ENCODE results near the gene MAP3K20.
"Not testable (repeated sequence)": the region's sequence is repeated elsewhere in the genome, so short reads cannot be mapped to it uniquely, and the experiment has no call there.

Gene MAP3K20

GRCh38 chr2:173251225-173251624, 175.6 kb downstream of the MAP3K20 start:
- H3K4me3 ChIP-seq (ENCODE audit: low read depth, low read length) = no peak overlapping the region
- no peak for TF ChIP-seq CTCF (IDR thresholded peaks at IDR 0.05; ENCODE audit: borderline replicate concordance, insufficient read depth, low read depth, low read length)

GRCh38 chr2:173252581-173252980, 176.9 kb downstream of the MAP3K20 start:
- H3K4me3 ChIP-seq (ENCODE audit: low read depth, low read length) = no peak overlapping the region
- no peak for TF ChIP-seq CTCF (IDR thresholded peaks at IDR 0.05; ENCODE audit: borderline replicate concordance, insufficient read depth, low read depth, low read length)

GRCh38 chr2:173254659-173255058, 179.0 kb downstream of the MAP3K20 start:
- no peak overlapping the region for H3K4me3 ChIP-seq (ENCODE audit: low read depth, low read length)
- no peak for TF ChIP-seq CTCF (IDR thresholded peaks at IDR 0.05; ENCODE audit: borderline replicate concordance, insufficient read depth, low read depth, low read length)

GRCh38 chr2:173258701-173259100, 183.1 kb downstream of the MAP3K20 start:
- H3K4me3 ChIP-seq (ENCODE audit: low read depth, low read length) = no peak overlapping the region
- no peak for TF ChIP-seq CTCF (IDR thresholded peaks at IDR 0.05; ENCODE audit: borderline replicate concordance, insufficient read depth, low read depth, low read length)

- not testable (repeated sequence) for H3K4me3 ChIP-seq (ENCODE audit: low read depth, low read length)
Measured at GRCh38 chr2:173262356-173262755, 186.7 kb downstream of the MAP3K20 start.

GRCh38 chr2:173264151-173264550, 188.5 kb downstream of the MAP3K20 start:
- H3K4me3 ChIP-seq (ENCODE audit: low read depth, low read length) = no peak overlapping the region
- TF ChIP-seq CTCF (IDR thresholded peaks at IDR 0.05; ENCODE audit: borderline replicate concordance, insufficient read depth, low read depth, low read length) = no peak

- no peak overlapping the region for H3K4me3 ChIP-seq (ENCODE audit: low read depth, low read length)
- TF ChIP-seq CTCF (IDR thresholded peaks at IDR 0.05; ENCODE audit: borderline replicate concordance, insufficient read depth, low read depth, low read length) = no peak
Measured at GRCh38 chr2:173264603-173265366, 189.1 kb downstream of the MAP3K20 start.

Data from GM12875 (cell line).